HG03196 (cell line): ENCODE results near the gene PHRF1.
A peak's percentile ranks its signal among the peaks of the same experiment; 100 is the strongest.

ENCODE experiments used
- ATAC-seq: cut with Tn5 transposase; IDR thresholded peaks from one replicate; pipeline ENCODE4 v1.9.1; 2021; ENCODE audit not compliant: unreplicated experiment

PHRF1 gene

GRCh38 chr11:557328-558132 lies 18.7 kb upstream of the PHRF1 start:
- no peak for ATAC-seq

GRCh38 chr11:558503-558902 lies 17.8 kb upstream of the PHRF1 start:
- ATAC-seq = no peak

- no peak for ATAC-seq
Measured at GRCh38 chr11:559020-559620, 17.1 kb upstream of the PHRF1 start.

GRCh38 chr11:559712-560304 lies 16.5 kb upstream of the PHRF1 start:
- ATAC-seq = no peak

- peak; percentile 58 for ATAC-seq
Measured at GRCh38 chr11:560305-561147, 15.7 kb upstream of the PHRF1 start, which contains the start of the genes LMNTD2 and RASSF7. Gene LMNTD2, minus strand, starts transcription at chr11:560738. Its CDS starts 22 bp downstream, at chr11:560716. Gene RASSF7, plus strand, starts transcription at chr11:560970. Its CDS starts 799 bp downstream, at chr11:561769.

- ATAC-seq = peak; percentile 8
Measured at GRCh38 chr11:561148-562003, 14.9 kb upstream of the PHRF1 start.

GRCh38 chr11:562046-562645 lies 14.1 kb upstream of the PHRF1 start:
- no peak for ATAC-seq

- ATAC-seq = no peak
Measured at GRCh38 chr11:563066-563811, 13.0 kb upstream of the PHRF1 start.

GRCh38 chr11:563812-564578 lies 12.3 kb upstream of the PHRF1 start:
- no peak for ATAC-seq

- ATAC-seq = no peak
Measured at GRCh38 chr11:565921-566509, 10.3 kb upstream of the PHRF1 start.

GRCh38 chr11:567011-567628 lies 9.2 kb upstream of the PHRF1 start:
- ATAC-seq = no peak

GRCh38 chr11:567629-568292 lies 8.5 kb upstream of the PHRF1 start:
- ATAC-seq = peak; percentile 1

GRCh38 chr11:568306-569157 lies 7.7 kb upstream of the PHRF1 start:
- ATAC-seq = peak; percentile 80

- no peak for ATAC-seq
Measured at GRCh38 chr11:569158-569885, 6.9 kb upstream of the PHRF1 start.

- no peak for ATAC-seq
Measured at GRCh38 chr11:571802-572185, 4.5 kb upstream of the PHRF1 start.
